Bronchial epithelial cell (primary cell): ENCODE measurements around the gene UST. TPM values are rescaled to one million over a fixed set of nuclear protein-coding genes. Genes with fewer than 3 reads are reported as not detected.
"Not testable (repeated sequence)": the region's sequence is repeated elsewhere in the genome, so short reads cannot be mapped to it uniquely, and the experiment has no call there.

ENCODE experiments used
- DNase-seq: peaks from one replicate; pipeline ENCODE4 v3.0.0-alpha.2; 2010; ENCODE audit warnings: low read depth
- FAIRE-seq: peaks from 2 replicates; lab custom pipeline; 2011; peaks lifted over from hg19 to GRCh38; lab: Jason Lieb, UNC
- H3K27me3 ChIP-seq: 2 replicates; pipeline ENCODE4 v1.5.1; 2011; ENCODE audit warnings: low read length; ENCODE audit not compliant: control insufficient read depth, insufficient read depth
- H3K36me3 ChIP-seq: 2 replicates; pipeline ENCODE4 v1.5.1; 2011; ENCODE audit warnings: low read length; ENCODE audit not compliant: control insufficient read depth, insufficient read depth
- H3K4me3 ChIP-seq: 2 replicates; pipeline ENCODE4 v1.5.1; 2011; ENCODE audit warnings: mild to moderate bottlenecking, low read depth, low read length, control low read depth
- CTCF ChIP-seq: IDR thresholded peaks from 2 replicates; pipeline ENCODE4 v1.5.1; 2011; ENCODE audit warnings: mild to moderate bottlenecking, moderate library complexity, low read length, control low read depth, inconsistent platforms; ENCODE audit not compliant: insufficient read depth, severe bottlenecking
- total RNA-seq: library from RNA; depleted of rRNA; stranded (reverse); fragments of >200 nt; gene quantifications from 2 replicates; pipeline ENCODE4 v1.2.1, GENCODE V29; 2014

The UST gene
- total RNA-seq, 1 donor from 2014 or later: 18.7 TPM

GRCh38 chr6:148850964-148851363 lies 104.1 kb downstream of the UST start:
- no peaks in the 10 kb centered on the region for H3K27me3 ChIP-seq
- no peak for DNase-seq
- no peak for FAIRE-seq
- no peaks in the 10 kb centered on the region for H3K36me3 ChIP-seq
- H3K4me3 ChIP-seq: no peak overlapping the region
- TF ChIP-seq CTCF: no peak

- FAIRE-seq (no peak), DNase-seq (no peak)
- no peaks in the 10 kb centered on the region for H3K36me3 ChIP-seq
Measured at GRCh38 chr6:148851683-148852556, 105.1 kb downstream of the UST start.

GRCh38 chr6:148852688-148853087 lies 105.9 kb downstream of the UST start:
- TF ChIP-seq CTCF: no peak
- Histone ChIP-seq H3K27me3 (no peaks in the 10 kb centered on the region), H3K4me3 (no peak overlapping the region), H3K36me3 (no peaks in the 10 kb centered on the region)
- DNase-seq (no peak), FAIRE-seq (no peak)

More at GRCh38 chr6:148851683-148852556, 105.1 kb downstream of the UST start:
- no peak for TF ChIP-seq CTCF
- no peak overlapping the region for H3K4me3 ChIP-seq
- no peaks in the 10 kb centered on the region for H3K27me3 ChIP-seq

- not testable (repeated sequence) for FAIRE-seq, H3K4me3 ChIP-seq, H3K36me3 ChIP-seq, H3K27me3 ChIP-seq, DNase-seq
Measured at GRCh38 chr6:148853113-148853512, 106.3 kb downstream of the UST start.

GRCh38 chr6:148854096-148854495 lies 107.3 kb downstream of the UST start:
- DNase-seq: peak; percentile 94
- no peaks in the 10 kb centered on the region for H3K27me3 ChIP-seq
- H3K4me3 ChIP-seq: no peak overlapping the region
- no peak for FAIRE-seq
- no peaks in the 10 kb centered on the region for H3K36me3 ChIP-seq
- TF ChIP-seq CTCF: no peak

- FAIRE-seq (no peak), DNase-seq (no peak)
- H3K4me3 ChIP-seq: no peak overlapping the region
- H3K27me3 ChIP-seq: no peaks in the 10 kb centered on the region
- no peaks in the 10 kb centered on the region for H3K36me3 ChIP-seq
- TF ChIP-seq CTCF: no peak
Measured at GRCh38 chr6:148854992-148855391, 108.2 kb downstream of the UST start.
